GM12801 (cell line): ENCODE measurements around the gene GPR180.

Experiments used
- TF ChIP-seq, protein P1 (sequence below): IDR thresholded peaks from one replicate; pipeline ENCODE4 v1.5.1; 2011; ENCODE audit warnings: control low read depth; ENCODE audit not compliant: insufficient read length; ENCODE audit errors: extremely low read depth

Gene GPR180

DNA sequence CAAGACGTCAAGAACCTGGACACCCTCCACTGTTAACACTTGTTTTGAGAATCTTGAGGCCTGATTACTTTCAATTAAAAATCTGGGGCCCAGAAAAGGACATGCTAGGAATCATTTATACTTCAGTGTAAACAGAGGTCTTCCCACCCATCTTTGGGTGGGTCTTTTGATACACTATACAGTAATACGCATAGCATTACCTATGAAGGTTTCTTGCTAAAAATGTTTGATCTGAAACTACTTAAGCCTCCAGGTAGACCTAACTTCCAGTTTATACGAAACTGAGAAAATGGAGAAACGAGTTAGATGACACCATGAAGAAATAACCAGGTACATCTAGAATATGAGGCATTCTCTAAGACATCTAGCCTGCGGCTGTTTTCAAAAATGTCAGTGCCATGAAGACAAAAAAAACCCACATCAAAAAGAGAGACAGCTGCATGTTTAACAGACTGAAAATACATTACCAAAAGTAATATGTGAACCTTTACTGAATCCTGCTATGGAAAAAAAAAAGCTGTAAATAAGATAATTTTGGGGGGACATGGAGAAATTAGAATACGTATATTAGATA lies 42.3 kb upstream of the GPR180 start:
- TF ChIP-seq, protein P1, sequence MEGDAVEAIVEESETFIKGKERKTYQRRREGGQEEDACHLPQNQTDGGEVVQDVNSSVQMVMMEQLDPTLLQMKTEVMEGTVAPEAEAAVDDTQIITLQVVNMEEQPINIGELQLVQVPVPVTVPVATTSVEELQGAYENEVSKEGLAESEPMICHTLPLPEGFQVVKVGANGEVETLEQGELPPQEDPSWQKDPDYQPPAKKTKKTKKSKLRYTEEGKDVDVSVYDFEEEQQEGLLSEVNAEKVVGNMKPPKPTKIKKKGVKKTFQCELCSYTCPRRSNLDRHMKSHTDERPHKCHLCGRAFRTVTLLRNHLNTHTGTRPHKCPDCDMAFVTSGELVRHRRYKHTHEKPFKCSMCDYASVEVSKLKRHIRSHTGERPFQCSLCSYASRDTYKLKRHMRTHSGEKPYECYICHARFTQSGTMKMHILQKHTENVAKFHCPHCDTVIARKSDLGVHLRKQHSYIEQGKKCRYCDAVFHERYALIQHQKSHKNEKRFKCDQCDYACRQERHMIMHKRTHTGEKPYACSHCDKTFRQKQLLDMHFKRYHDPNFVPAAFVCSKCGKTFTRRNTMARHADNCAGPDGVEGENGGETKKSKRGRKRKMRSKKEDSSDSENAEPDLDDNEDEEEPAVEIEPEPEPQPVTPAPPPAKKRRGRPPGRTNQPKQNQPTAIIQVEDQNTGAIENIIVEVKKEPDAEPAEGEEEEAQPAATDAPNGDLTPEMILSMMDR, result no peak

DNA sequence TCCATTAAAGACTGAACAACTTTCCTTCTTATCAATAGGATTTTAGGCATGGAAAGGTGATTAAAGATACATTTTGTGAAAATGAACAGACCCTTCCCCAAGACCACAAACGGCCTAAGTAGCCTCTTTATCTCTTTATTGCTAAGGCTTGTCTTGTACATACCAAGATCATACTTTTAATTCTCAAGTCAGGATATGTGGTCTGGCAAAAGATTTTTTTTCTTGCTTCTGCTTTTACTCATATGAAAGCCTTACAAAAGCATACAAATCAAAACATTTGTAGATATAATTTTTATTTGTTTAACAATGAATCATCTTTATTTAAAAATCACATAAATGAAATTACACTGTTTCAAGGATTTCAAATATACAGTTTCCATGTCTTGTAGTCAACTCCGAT lies 41.5 kb upstream of the GPR180 start:
- TF ChIP-seq, protein P1, result no peak

DNA sequence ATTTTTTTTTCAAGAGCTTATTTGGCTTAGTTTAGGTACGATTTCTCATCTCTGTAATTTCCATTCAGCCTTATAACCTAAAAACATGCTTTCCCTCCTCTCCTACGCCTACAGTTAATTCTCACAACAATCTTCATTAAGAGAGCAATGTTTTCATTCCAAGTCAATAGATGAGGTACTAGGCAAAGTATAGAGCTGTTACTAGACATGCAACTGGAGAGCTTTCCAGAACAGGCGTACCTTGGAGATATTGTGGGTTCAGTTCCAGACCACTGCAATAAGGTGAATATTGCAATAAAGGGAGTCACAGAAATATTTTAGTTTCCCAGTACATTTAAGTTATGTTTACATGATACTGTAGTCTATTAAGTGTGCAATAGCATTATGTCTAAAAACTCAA lies 40.5 kb upstream of the GPR180 start:
- TF ChIP-seq, protein P1, result no peak

DNA sequence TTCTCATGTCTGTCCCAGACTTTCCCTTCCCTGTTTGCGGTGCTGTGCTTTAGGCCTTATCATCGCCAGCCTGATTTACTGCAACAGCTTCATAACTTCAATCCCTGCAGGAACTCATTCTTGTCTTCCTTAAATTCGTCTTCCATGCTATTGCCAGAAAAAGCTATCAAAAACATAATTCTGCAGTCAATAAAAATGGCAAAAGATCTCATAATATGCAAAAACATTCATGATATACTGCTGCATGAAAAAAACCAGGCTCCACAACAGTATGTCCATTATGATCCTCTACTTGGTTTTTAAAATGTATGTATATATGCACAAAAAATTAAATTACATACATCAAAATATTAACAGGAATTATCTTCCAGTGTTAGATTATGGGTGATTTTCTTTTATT lies 34.1 kb upstream of the GPR180 start:
- TF ChIP-seq, protein P1, result no peak

DNA sequence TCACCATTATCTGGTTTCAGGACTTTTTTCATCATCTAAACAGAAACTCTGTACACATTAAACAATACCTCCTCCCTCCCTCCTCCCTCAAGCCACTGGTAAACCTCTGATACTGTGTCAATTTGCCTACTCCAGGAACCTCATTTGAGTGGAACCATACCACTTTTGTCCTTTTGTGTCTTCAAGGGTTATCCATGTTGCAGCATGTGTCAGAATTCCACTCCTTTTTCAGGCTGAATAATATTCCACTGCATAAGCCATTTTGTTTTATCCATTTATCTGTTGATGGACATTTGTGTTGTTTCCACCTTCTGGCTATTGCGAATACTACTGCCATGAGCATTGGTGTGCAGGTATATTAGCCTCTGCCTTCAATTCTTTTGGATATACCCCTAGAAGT lies 33.2 kb upstream of the GPR180 start:
- TF ChIP-seq, protein P1, result no peak

DNA sequence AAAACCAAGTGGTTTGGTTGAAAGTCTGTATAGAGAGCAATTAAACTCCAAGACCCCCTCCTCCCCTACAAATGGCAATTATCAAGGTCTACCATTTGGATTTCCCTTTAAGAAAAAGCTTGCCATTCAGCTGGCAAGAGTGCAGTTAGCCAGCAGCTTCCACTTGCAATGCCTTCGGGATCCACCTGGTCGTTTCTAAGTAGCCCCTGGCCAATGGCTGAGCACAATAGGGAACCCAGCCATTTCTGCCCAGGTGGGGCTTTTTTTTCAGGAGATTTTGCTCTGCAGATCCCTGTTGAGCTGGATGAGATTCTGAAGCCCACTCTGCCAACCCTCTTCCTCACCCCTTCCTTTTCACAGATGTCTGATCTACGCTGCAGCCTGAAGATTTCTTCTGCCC lies 32.0 kb upstream of the GPR180 start:
- TF ChIP-seq, protein P1, result no peak

DNA sequence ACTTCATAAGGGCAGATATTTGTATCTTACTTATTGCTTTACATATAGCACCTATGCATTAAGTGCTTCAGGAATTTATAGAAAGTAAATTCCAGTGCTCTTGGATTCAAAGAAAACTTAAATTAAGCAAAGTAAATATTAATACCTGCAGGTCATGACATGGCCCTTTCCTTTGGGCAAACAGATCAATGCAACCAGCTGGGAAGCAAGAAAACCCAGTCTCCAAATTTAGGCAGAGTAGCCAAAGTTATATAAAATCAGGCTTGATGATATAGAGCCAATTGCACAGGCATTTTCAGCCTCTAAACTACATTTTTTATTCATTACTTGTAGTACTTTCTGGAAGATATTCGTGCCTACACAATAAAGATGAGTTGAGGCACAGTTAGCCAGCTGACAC lies 22.6 kb upstream of the GPR180 start:
- TF ChIP-seq, protein P1, result no peak

DNA sequence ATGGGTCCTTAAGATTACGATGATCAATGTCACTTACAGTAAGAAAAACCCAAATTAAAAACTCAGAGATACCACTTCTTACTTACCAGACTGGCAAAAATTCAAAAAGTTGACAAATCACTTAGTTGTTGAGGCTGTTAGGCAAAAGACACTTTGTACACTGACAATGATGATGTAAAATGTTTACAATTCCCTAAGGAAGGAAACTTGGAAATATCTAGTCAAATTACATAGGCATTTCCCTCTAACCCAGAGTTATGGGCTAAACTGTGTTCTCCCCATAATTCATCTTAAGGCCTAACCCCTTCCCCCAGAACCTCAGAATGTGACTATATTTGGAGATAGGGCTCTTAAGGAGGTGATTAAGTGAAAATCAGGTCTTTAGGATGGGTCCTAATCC lies 17.7 kb upstream of the GPR180 start:
- TF ChIP-seq, protein P1, result no peak
